ENCODE data around the gene SLC2A4RG. TPM values are rescaled to one million over a fixed set of nuclear protein-coding genes. Genes with fewer than 3 reads are reported as not detected.

The SLC2A4RG gene
- total RNA-seq, 1 experiment from 2014 or later = 169 TPM

GRCh38 chr20:63741354-63741675, 1.7 kb downstream of the SLC2A4RG start:
- CTCF ChIA-PET = interaction anchor here (0.6 to 1.6 kb wide), 11 partner anchors 9 to 334 kb away, joined by 3 to 12 read pairs (median 4); partner anchors contain the start of genes ARFRP1, SAMD10, TPD52L2 and ZGPAT
- Mint-ChIP-seq H3K27ac (ENCODE audit: unreplicated experiment) (peak overlapping the region; percentile 64), H3K4me3 (ENCODE audit: low read depth, unreplicated experiment) (peak overlapping the region; percentile 72), H3K27me3 (ENCODE audit: unreplicated experiment) (no peaks in the 10 kb centered on the region), H3K4me1 (ENCODE audit: low read depth, unreplicated experiment) (no peaks in the 10 kb centered on the region), H3K9me3 (ENCODE audit: low read depth, unreplicated experiment) (no peaks in the 10 kb centered on the region), H3K36me3 (ENCODE audit: insufficient read depth, unreplicated experiment) (peaks cover 58% of the 10 kb centered on the region)
- intact Hi-C loops (cut with micrococcal nuclease; ENCODE audit: unreplicated experiment) = no loop called here
- TF ChIP-seq, protein P1, sequence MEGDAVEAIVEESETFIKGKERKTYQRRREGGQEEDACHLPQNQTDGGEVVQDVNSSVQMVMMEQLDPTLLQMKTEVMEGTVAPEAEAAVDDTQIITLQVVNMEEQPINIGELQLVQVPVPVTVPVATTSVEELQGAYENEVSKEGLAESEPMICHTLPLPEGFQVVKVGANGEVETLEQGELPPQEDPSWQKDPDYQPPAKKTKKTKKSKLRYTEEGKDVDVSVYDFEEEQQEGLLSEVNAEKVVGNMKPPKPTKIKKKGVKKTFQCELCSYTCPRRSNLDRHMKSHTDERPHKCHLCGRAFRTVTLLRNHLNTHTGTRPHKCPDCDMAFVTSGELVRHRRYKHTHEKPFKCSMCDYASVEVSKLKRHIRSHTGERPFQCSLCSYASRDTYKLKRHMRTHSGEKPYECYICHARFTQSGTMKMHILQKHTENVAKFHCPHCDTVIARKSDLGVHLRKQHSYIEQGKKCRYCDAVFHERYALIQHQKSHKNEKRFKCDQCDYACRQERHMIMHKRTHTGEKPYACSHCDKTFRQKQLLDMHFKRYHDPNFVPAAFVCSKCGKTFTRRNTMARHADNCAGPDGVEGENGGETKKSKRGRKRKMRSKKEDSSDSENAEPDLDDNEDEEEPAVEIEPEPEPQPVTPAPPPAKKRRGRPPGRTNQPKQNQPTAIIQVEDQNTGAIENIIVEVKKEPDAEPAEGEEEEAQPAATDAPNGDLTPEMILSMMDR (IDR thresholded peaks at IDR 0.05; ENCODE audit: unreplicated experiment) = no peak
- no TSS peak for BruUV-seq (replicated peaks)
- no peak for DNase-seq

GRCh38 chr20:63741676-63742380, 2.3 kb downstream of the SLC2A4RG start:
- Mint-ChIP-seq H3K9me3 (ENCODE audit: low read depth, unreplicated experiment) (no peaks in the 10 kb centered on the region), H3K36me3 (ENCODE audit: insufficient read depth, unreplicated experiment) (peaks cover 53% of the 10 kb centered on the region), H3K4me3 (ENCODE audit: low read depth, unreplicated experiment) (peak overlapping the region; percentile 72), H3K27ac (ENCODE audit: unreplicated experiment) (no peak overlapping the region), H3K4me1 (ENCODE audit: low read depth, unreplicated experiment) (no peaks in the 10 kb centered on the region), H3K27me3 (ENCODE audit: unreplicated experiment) (no peaks in the 10 kb centered on the region)
- no peak for DNase-seq
- intact Hi-C loops (cut with micrococcal nuclease; ENCODE audit: unreplicated experiment) = no loop called here
- BruUV-seq (replicated peaks) = no TSS peak
- CTCF ChIA-PET = interaction anchor here (0.9 to 1.6 kb wide), 7 partner anchors 9 to 204 kb away, joined by 3 to 12 read pairs (median 4); partner anchors contain the start of gene TPD52L2
- TF ChIP-seq, protein P1 (IDR thresholded peaks at IDR 0.05; ENCODE audit: unreplicated experiment) = no peak

GRCh38 chr20:63742381-63743024, 2.9 kb downstream of the SLC2A4RG start:
- intact Hi-C loops (cut with micrococcal nuclease; ENCODE audit: unreplicated experiment) = no loop called here
- no peak overlapping the region for H3K27ac Mint-ChIP-seq (ENCODE audit: unreplicated experiment)
- TF ChIP-seq, protein P1 (IDR thresholded peaks at IDR 0.05; ENCODE audit: unreplicated experiment) = no peak
- no TSS peak for BruUV-seq (replicated peaks)
- no peak for DNase-seq
- no peaks in the 10 kb centered on the region for H3K4me1 Mint-ChIP-seq (ENCODE audit: low read depth, unreplicated experiment)
- H3K36me3 Mint-ChIP-seq (ENCODE audit: insufficient read depth, unreplicated experiment) = peaks cover 48% of the 10 kb centered on the region
- H3K4me3 Mint-ChIP-seq (ENCODE audit: low read depth, unreplicated experiment) = no peak overlapping the region
- CTCF ChIA-PET = interaction anchor here (0.6 to 1.3 kb wide), 2 partner anchors 8 to 30 kb away, joined by 3 to 5 read pairs; no protein-coding TSS in a partner anchor
- H3K9me3 Mint-ChIP-seq (ENCODE audit: low read depth, unreplicated experiment) = no peaks in the 10 kb centered on the region
- no peaks in the 10 kb centered on the region for H3K27me3 Mint-ChIP-seq (ENCODE audit: unreplicated experiment)

- intact Hi-C loops (cut with micrococcal nuclease; ENCODE audit: unreplicated experiment) = no loop called here
- no peak overlapping the region for H3K4me3 Mint-ChIP-seq (ENCODE audit: low read depth, unreplicated experiment)
- no peaks in the 10 kb centered on the region for H3K4me1 Mint-ChIP-seq (ENCODE audit: low read depth, unreplicated experiment)
These were observed 3.8 kb downstream of the SLC2A4RG start for GRCh38 chr20:63743210-63743970.

More at GRCh38 chr20:63743210-63743970, 3.8 kb downstream of the SLC2A4RG start:
- BruUV-seq (replicated peaks) = TSS peak; percentile 33
- Mint-ChIP-seq H3K9me3 (ENCODE audit: low read depth, unreplicated experiment) (no peaks in the 10 kb centered on the region), H3K27ac (ENCODE audit: unreplicated experiment) (no peak overlapping the region), H3K27me3 (ENCODE audit: unreplicated experiment) (no peaks in the 10 kb centered on the region), H3K36me3 (ENCODE audit: insufficient read depth, unreplicated experiment) (peaks cover 42% of the 10 kb centered on the region)
- CTCF ChIA-PET = interaction anchor here (0.6 kb wide), 1 partner anchor 29 kb away, joined by 5 read pairs; no protein-coding TSS in a partner anchor
- TF ChIP-seq, protein P1 (IDR thresholded peaks at IDR 0.05; ENCODE audit: unreplicated experiment) = no peak
- no peak for DNase-seq
